Uterus (tissue), 2 donors: ENCODE results near the gene PPID.

Source experiments
- POLR2A ChIP-seq, 2 donors: fragments of 450-650 bp; IDR thresholded peaks; one replicate each; pipeline ENCODE4 v1.6.1; 2016; ENCODE audit warnings: antibody characterized with exemption in 2 of 2, mild to moderate bottlenecking in 1 of 2, moderate library complexity in 1 of 2
- TF ChIP-seq, protein P1 (sequence below), 4 experiments: fragments of 200-600 bp in 2 of 4; fragments of 450-650 bp in 2 of 4; sonication (generic) in 2 of 4; IDR thresholded peaks; one replicate each; pipeline ENCODE4 v1.5.1; 2016 to 2019; ENCODE audit warnings: antibody characterized with exemption in 4 of 4, mild to moderate bottlenecking in 2 of 4, moderate library complexity in 1 of 4

DNA sequence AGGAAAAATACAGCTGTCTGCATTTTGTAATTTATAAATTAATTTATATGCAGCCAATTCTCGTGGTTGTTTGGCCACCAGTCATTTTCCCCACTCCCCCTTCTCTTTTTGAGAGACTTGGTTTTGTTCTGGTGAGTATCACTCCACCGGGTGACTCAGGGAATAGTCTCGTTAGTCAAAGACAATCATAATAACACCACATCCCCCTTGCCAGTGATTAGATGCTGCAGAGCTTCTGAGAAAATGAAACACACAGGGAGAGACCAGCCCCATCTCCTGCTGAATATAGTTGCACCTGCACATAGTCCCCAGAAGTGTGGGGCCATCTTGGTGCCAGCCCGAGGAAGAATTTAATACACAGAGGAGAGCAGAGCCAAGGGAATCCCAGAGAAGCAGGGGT lies 37.7 kb upstream of the PPID start:
- TF ChIP-seq, protein P1, sequence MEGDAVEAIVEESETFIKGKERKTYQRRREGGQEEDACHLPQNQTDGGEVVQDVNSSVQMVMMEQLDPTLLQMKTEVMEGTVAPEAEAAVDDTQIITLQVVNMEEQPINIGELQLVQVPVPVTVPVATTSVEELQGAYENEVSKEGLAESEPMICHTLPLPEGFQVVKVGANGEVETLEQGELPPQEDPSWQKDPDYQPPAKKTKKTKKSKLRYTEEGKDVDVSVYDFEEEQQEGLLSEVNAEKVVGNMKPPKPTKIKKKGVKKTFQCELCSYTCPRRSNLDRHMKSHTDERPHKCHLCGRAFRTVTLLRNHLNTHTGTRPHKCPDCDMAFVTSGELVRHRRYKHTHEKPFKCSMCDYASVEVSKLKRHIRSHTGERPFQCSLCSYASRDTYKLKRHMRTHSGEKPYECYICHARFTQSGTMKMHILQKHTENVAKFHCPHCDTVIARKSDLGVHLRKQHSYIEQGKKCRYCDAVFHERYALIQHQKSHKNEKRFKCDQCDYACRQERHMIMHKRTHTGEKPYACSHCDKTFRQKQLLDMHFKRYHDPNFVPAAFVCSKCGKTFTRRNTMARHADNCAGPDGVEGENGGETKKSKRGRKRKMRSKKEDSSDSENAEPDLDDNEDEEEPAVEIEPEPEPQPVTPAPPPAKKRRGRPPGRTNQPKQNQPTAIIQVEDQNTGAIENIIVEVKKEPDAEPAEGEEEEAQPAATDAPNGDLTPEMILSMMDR (IDR thresholded peaks at IDR 0.05): no peak
- TF ChIP-seq POLR2A (IDR thresholded peaks at IDR 0.05): no peak
